ENCODE results near the gene TBPL2. TPM values are rescaled to one million over a fixed set of nuclear protein-coding genes. Genes with fewer than 3 reads are reported as not detected.
"Not testable (repeated sequence)": the region's sequence is repeated elsewhere in the genome, so short reads cannot be mapped to it uniquely, and the experiment has no call there.

Gene TBPL2
- total RNA-seq, 1 experiment from 2014 or later: not detected

DNA sequence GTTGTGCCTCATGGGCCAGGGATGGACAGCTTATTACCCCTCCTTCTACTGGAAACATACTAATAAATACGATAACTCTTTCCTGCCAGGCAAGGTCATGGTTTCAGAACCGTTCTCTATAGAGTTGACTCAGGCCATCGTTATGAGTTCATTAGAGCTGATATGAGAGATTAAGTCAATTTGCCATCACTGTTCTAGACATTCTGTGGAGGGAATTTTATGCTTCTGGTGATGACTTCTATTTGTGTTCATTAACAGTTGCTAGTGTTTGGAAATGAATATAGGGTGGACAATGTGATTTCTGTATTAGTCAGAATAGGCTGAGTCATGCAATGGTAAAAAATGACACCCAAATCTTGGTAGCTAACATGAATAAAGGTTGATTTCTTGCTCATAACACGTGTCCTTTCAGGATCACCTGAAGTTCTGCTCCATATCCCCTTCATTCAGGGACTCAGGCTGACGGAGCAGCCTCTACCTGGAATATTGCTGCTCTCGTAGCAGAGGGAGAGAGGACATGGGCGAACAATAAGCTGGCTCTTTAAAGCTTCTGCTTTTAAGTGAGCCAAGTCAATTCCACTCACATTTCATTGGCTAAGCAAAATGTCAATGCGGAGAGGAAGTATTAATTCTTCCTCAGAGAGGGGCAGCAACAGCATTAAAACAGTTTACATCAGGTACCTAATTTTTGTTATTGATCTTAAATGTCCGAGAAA, 18.5 kb upstream of the TBPL2 start:
- Mint-ChIP-seq H3K36me3 (ENCODE audit: insufficient read depth, unreplicated experiment) (peaks cover 5% of the 10 kb centered on the region), H3K27me3 (ENCODE audit: insufficient read depth, unreplicated experiment) (no peaks in the 10 kb centered on the region), H3K27ac (ENCODE audit: low read depth, unreplicated experiment) (no peak overlapping the region), H3K9me3 (ENCODE audit: unreplicated experiment) (no peaks in the 10 kb centered on the region), H3K4me3 (ENCODE audit: unreplicated experiment) (no peak overlapping the region), H3K4me1 (ENCODE audit: insufficient read depth, unreplicated experiment) (peaks cover 23% of the 10 kb centered on the region)
- BruUV-seq (replicated peaks): no TSS peak
- ChIA-PET CTCF (interaction anchor here (0.5 to 1.9 kb wide), 4 partner anchors 13 to 269 kb away, joined by 3 to 8 read pairs (median 4); no protein-coding TSS in a partner anchor), POLR2A (interaction anchor here (0.7 to 1.7 kb wide), 5 partner anchors 15 to 161 kb away, joined by 3 to 5 read pairs (median 3); no protein-coding TSS in a partner anchor)
- intact Hi-C loops (cut with micrococcal nuclease): no loop called here
- DNase-seq (ENCODE audit: unreplicated experiment): peak; percentile 54
- TF ChIP-seq, protein P1, sequence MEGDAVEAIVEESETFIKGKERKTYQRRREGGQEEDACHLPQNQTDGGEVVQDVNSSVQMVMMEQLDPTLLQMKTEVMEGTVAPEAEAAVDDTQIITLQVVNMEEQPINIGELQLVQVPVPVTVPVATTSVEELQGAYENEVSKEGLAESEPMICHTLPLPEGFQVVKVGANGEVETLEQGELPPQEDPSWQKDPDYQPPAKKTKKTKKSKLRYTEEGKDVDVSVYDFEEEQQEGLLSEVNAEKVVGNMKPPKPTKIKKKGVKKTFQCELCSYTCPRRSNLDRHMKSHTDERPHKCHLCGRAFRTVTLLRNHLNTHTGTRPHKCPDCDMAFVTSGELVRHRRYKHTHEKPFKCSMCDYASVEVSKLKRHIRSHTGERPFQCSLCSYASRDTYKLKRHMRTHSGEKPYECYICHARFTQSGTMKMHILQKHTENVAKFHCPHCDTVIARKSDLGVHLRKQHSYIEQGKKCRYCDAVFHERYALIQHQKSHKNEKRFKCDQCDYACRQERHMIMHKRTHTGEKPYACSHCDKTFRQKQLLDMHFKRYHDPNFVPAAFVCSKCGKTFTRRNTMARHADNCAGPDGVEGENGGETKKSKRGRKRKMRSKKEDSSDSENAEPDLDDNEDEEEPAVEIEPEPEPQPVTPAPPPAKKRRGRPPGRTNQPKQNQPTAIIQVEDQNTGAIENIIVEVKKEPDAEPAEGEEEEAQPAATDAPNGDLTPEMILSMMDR (IDR thresholded peaks at IDR 0.05; ENCODE audit: unreplicated experiment): no peak

DNA sequence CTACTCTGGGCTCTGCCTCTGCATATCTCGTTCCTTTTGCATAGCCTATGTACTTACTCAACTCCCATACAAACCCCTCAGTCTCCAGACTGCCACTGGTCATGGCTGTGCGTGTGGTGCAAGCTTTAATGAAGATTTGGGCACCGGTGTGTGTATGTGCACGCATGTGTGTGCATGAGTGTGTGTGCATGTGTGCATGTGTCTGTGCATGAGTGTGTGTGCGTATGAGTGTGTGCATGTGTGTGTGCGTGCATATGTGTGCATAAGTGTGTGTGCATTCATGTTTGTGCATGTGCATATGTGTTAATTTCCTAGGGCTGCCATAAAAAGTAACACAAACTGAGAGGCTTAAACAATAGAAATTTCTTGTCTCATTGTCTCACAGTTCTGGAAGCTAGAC, 17.1 kb upstream of the TBPL2 start:
- intact Hi-C loops (cut with micrococcal nuclease): no loop called here
- H3K27ac Mint-ChIP-seq (ENCODE audit: low read depth, unreplicated experiment): no peak overlapping the region
- peaks cover 25% of the 10 kb centered on the region for H3K4me1 Mint-ChIP-seq (ENCODE audit: insufficient read depth, unreplicated experiment)
- no TSS peak for BruUV-seq (replicated peaks)
- POLR2A ChIA-PET: interaction anchor here (1.0 kb wide), 1 partner anchor 11 kb away, joined by 3 read pairs; no protein-coding TSS in a partner anchor
- H3K4me3 Mint-ChIP-seq (ENCODE audit: unreplicated experiment): no peak overlapping the region
- no peaks in the 10 kb centered on the region for H3K27me3 Mint-ChIP-seq (ENCODE audit: insufficient read depth, unreplicated experiment)
- H3K9me3 Mint-ChIP-seq (ENCODE audit: unreplicated experiment): no peaks in the 10 kb centered on the region
- peaks cover 5% of the 10 kb centered on the region for H3K36me3 Mint-ChIP-seq (ENCODE audit: insufficient read depth, unreplicated experiment)
- DNase-seq (ENCODE audit: unreplicated experiment): no peak
- TF ChIP-seq, protein P1 (IDR thresholded peaks at IDR 0.05; ENCODE audit: unreplicated experiment): no peak
- CTCF ChIA-PET: interaction anchor here (0.6 to 1.9 kb wide), 2 partner anchors 12 to 27 kb away, joined by 6 to 8 read pairs; no protein-coding TSS in a partner anchor

DNA sequence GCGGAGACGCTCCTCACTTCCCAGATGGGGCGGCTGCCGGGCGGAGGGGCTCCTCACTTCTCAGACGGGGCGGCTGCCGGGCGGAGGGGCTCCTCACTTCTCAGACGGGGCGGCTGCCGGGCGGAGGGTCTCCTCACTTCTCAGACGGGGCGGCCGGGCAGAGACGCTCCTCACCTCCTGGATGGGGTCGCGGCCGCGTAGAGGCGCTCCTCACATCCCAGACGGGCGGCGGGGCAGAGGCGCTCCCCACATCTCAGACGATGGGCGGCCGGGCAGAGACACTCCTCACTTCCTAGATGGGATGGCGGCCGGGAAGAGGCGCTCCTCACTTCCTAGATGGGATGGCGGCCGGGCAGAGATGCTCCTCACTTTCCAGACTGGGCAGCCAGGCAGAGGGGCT, 16.0 kb upstream of the TBPL2 start:
- POLR2A ChIA-PET: interaction anchor here (1.0 kb wide), 1 partner anchor 9 kb away, joined by 3 read pairs; no protein-coding TSS in a partner anchor
- DNase-seq (ENCODE audit: unreplicated experiment); H3K4me3 Mint-ChIP-seq (ENCODE audit: unreplicated experiment); H3K9me3 Mint-ChIP-seq (ENCODE audit: unreplicated experiment); H3K27ac Mint-ChIP-seq (ENCODE audit: low read depth, unreplicated experiment); intact Hi-C loops (cut with micrococcal nuclease); CTCF ChIA-PET; BruUV-seq (replicated peaks); H3K27me3 Mint-ChIP-seq (ENCODE audit: insufficient read depth, unreplicated experiment): not testable (repeated sequence)
- H3K4me1 Mint-ChIP-seq (ENCODE audit: insufficient read depth, unreplicated experiment): peaks cover 32% of the 10 kb centered on the region
- H3K36me3 Mint-ChIP-seq (ENCODE audit: insufficient read depth, unreplicated experiment): peaks cover 11% of the 10 kb centered on the region

DNA sequence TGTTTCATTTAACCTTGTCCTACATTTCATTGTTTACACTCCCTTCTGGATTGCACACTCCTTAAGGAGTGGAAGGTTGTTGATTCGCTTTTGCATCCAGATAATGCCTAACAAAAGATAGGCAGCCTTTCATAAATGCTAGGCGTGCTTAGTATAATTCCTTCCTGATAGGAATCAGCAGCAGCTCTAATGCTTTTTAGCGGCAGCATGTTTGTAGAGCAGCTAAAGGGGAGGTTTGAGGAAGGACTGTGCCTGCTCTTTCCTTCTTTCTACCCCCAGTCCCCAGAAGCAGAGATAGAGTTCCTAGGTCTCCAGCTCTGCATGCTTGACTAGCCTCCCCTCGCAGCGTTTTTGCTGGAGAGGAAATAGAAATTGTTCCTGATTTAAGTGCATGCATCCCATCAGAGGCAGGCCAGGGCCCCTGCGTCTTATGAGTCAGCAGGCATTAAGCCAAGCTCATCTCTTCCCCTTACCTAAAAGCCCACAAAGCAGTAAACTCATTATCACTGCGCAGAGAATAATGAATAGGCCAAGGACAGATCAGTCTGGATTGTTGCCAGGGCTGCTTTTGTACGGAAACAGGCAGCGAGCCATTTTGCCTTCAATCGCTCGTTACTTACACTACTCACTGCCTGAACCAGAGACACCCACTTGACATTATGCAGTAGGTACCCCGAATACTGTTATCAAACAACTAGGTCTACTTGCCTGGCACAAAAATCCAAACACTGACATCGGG, 14.0 kb upstream of the TBPL2 start:
- DNase-seq (ENCODE audit: unreplicated experiment): peak; percentile 89
- no peaks in the 10 kb centered on the region for H3K9me3 Mint-ChIP-seq (ENCODE audit: unreplicated experiment)
- no TSS peak for BruUV-seq (replicated peaks)
- H3K27me3 Mint-ChIP-seq (ENCODE audit: insufficient read depth, unreplicated experiment): no peaks in the 10 kb centered on the region
- ChIA-PET CTCF (interaction anchor here (1.1 to 2.0 kb wide), 4 partner anchors 8 to 1036 kb away, joined by 3 to 6 read pairs (median 4); no protein-coding TSS in a partner anchor), POLR2A (interaction anchor here (0.6 to 1.2 kb wide), 3 partner anchors 14 to 146 kb away, joined by 3 to 10 read pairs (median 5); no protein-coding TSS in a partner anchor)
- peak overlapping the region; percentile 21 for H3K4me3 Mint-ChIP-seq (ENCODE audit: unreplicated experiment)
- intact Hi-C loops (cut with micrococcal nuclease): no loop called here
- no peak overlapping the region for H3K27ac Mint-ChIP-seq (ENCODE audit: low read depth, unreplicated experiment)
- TF ChIP-seq, protein P1 (IDR thresholded peaks at IDR 0.05; ENCODE audit: unreplicated experiment): no peak
- H3K36me3 Mint-ChIP-seq (ENCODE audit: insufficient read depth, unreplicated experiment): peaks cover 17% of the 10 kb centered on the region
- H3K4me1 Mint-ChIP-seq (ENCODE audit: insufficient read depth, unreplicated experiment): peaks cover 42% of the 10 kb centered on the region
